AG09309 (cell line): ENCODE measurements around the gene HOOK2.

Source experiments
- DNase-seq: peaks from one replicate; pipeline ENCODE4 v3.0.0-alpha.2; 2010; ENCODE audit warnings: low read depth
- H3K4me3 ChIP-seq: 2 replicates; pipeline ENCODE4 v1.5.1; 2011; ENCODE audit warnings: mild to moderate bottlenecking, low read depth, low read length, moderate library complexity; ENCODE audit not compliant: control insufficient read depth
- CTCF ChIP-seq: IDR thresholded peaks from 2 replicates; pipeline ENCODE4 v1.5.1; 2011; ENCODE audit warnings: mild to moderate bottlenecking, low read depth, low read length, inconsistent platforms; ENCODE audit not compliant: insufficient read depth, control insufficient read depth; ENCODE audit errors: missing control alignments

The HOOK2 gene

GRCh38 chr19:12788682-12789097, 13.3 kb upstream of the HOOK2 start:
- DNase-seq: no peak
- H3K4me3 ChIP-seq: peak overlapping the region; percentile 38
- no peak for TF ChIP-seq CTCF

GRCh38 chr19:12788042-12788681, 12.8 kb upstream of the HOOK2 start:
- DNase-seq: no peak
- no peak for TF ChIP-seq CTCF
- H3K4me3 ChIP-seq: no peak overlapping the region; the same call in 1 of the 2 replicates

GRCh38 chr19:12787458-12787857, 12.1 kb upstream of the HOOK2 start:
- H3K4me3 ChIP-seq: no peak overlapping the region
- TF ChIP-seq CTCF: no peak
- DNase-seq: no peak

- no peak for DNase-seq
- TF ChIP-seq CTCF: no peak
- H3K4me3 ChIP-seq: no peak overlapping the region
These were observed 11.6 kb upstream of the HOOK2 start for GRCh38 chr19:12786952-12787351.

GRCh38 chr19:12786141-12786870, 11.0 kb upstream of the HOOK2 start:
- no peak for TF ChIP-seq CTCF
- no peak overlapping the region for H3K4me3 ChIP-seq
- no peak for DNase-seq

- H3K4me3 ChIP-seq: no peak overlapping the region
- no peak for TF ChIP-seq CTCF
- DNase-seq: no peak
These were observed 10.2 kb upstream of the HOOK2 start for GRCh38 chr19:12785431-12786031.
